GM23338 (cell line): Measurements from ENCODE around the gene CHCHD6. TPM values are rescaled to one million over a fixed set of nuclear protein-coding genes. Genes with fewer than 3 reads are reported as not detected.

Experiments
- ATAC-seq: fragments of 200-7000 bp; cut with Tn5 transposase; 3 replicates; pipeline ENCODE4 v1.9.1; 2020
- DNase-seq: peaks from one replicate; pipeline ENCODE4 v3.0.0-alpha.2; 2015; ENCODE audit warnings: low spot score
- H2AFZ ChIP-seq: fragments of 200-600 bp; sonication (generic); 2 replicates; pipeline ENCODE4 v1.8.0; 2016; ENCODE audit warnings: antibody characterized with exemption, mild to moderate bottlenecking, moderate library complexity
- H3F3A ChIP-seq: fragments of 200-600 bp; sonication (generic); replicated peaks from 2 replicates; pipeline ENCODE4 v1.8.0; 2017; ENCODE audit warnings: antibody characterized with exemption, mixed run types, low read depth
- H3K27ac ChIP-seq: fragments of 200-600 bp; sonication (generic); 2 replicates; pipeline ENCODE4 v1.6.1; 2016; ENCODE audit warnings: low read depth
- H3K27me3 ChIP-seq: fragments of 200-600 bp; sonication (generic); 2 replicates; pipeline ENCODE4 v1.8.0; 2016; ENCODE audit warnings: mild to moderate bottlenecking, mixed run types, moderate library complexity; ENCODE audit not compliant: insufficient read depth
- H3K36me3 ChIP-seq: fragments of 200-600 bp; sonication (generic); 2 replicates; pipeline ENCODE4 v1.8.0; 2016; ENCODE audit warnings: mild to moderate bottlenecking; ENCODE audit not compliant: insufficient read depth
- H3K4me1 ChIP-seq: fragments of 200-600 bp; sonication (generic); 2 replicates; pipeline ENCODE4 v1.8.0; 2016; ENCODE audit warnings: mild to moderate bottlenecking, moderate library complexity; ENCODE audit not compliant: insufficient read depth
- H3K4me2 ChIP-seq: fragments of 200-600 bp; sonication (generic); 2 replicates; pipeline ENCODE4 v1.7.1; 2017; ENCODE audit warnings: mixed run types
- H3K4me3 ChIP-seq: fragments of 200-600 bp; sonication (generic); 2 replicates; pipeline ENCODE4 v1.6.1; 2016; ENCODE audit warnings: mixed run types
- H3K79me2 ChIP-seq: fragments of 200-600 bp; sonication (generic); replicated peaks from 2 replicates; pipeline ENCODE4 v1.8.0; 2017; ENCODE audit warnings: mild to moderate bottlenecking; ENCODE audit not compliant: insufficient read depth
- H3K9me2 ChIP-seq: fragments of 200-600 bp; sonication (generic); 2 replicates; pipeline ENCODE4 v1.8.0; 2017; ENCODE audit not compliant: insufficient read depth
- H4K20me1 ChIP-seq: fragments of 200-600 bp; sonication (generic); replicated peaks from 2 replicates; pipeline ENCODE4 v1.8.0; 2017; ENCODE audit warnings: mild to moderate bottlenecking; ENCODE audit not compliant: insufficient read depth
- H3K27ac Mint-ChIP-seq: 2 replicates; pipeline ENCODE4 v1.8.0; 2020; ENCODE audit warnings: inconsistent platforms, mild to moderate bottlenecking, moderate library complexity, mixed read lengths
- H3K27me3 Mint-ChIP-seq: 3 replicates; pipeline ENCODE4 v1.8.0; 2022; ENCODE audit warnings: low read depth, mild to moderate bottlenecking, moderate library complexity, mixed read lengths, inconsistent platforms; ENCODE audit not compliant: insufficient read depth, poor library complexity
- H3K36me3 Mint-ChIP-seq: 3 replicates; pipeline ENCODE4 v1.8.0; 2021; ENCODE audit warnings: low read depth, mild to moderate bottlenecking, inconsistent platforms, moderate library complexity, mixed read lengths
- H3K4me1 Mint-ChIP-seq: 3 replicates; pipeline ENCODE4 v1.8.0; 2020; ENCODE audit warnings: mild to moderate bottlenecking, inconsistent platforms, mixed read lengths
- H3K4me3 Mint-ChIP-seq: 3 replicates; pipeline ENCODE4 v1.8.0; 2021; ENCODE audit warnings: moderate library complexity, mild to moderate bottlenecking, inconsistent platforms, mixed read lengths
- H3K9me3 Mint-ChIP-seq: 3 replicates; pipeline ENCODE4 v1.8.0; 2020; ENCODE audit warnings: moderate library complexity, mild to moderate bottlenecking, inconsistent platforms, mixed read lengths
- CREB1 ChIP-seq: fragments of 250-450 bp; sonication (Bioruptor Pico); IDR thresholded peaks from 2 replicates; pipeline ENCODE4 v1.5.0; 2020; ENCODE audit warnings: low read depth, mild to moderate bottlenecking, moderate library complexity
- CTCF ChIP-seq, 2 experiments: fragments of 200-600 bp in 1 of 2; sonication (generic) in 1 of 2; conservative IDR thresholded peaks; 2 replicates each; pipeline versions ENCODE4 v1.5.1 to v1.6.1; 2016 to 2017; ENCODE audit warnings: antibody characterized with exemption in 2 of 2, low read depth in 2 of 2, mild to moderate bottlenecking in 2 of 2, moderate library complexity in 1 of 2
- ETS1 ChIP-seq: IDR thresholded peaks from 2 replicates; pipeline ENCODE4 v1.6.1; 2016; ENCODE audit warnings: antibody characterized with exemption
- EZH2 ChIP-seq: fragments of 200-600 bp; sonication (generic); IDR thresholded peaks from one replicate; pipeline ENCODE4 v1.8.0; 2017; ENCODE audit warnings: antibody characterized with exemption, mild to moderate bottlenecking, low read depth; ENCODE audit not compliant: unreplicated experiment
- EZH2phosphoT487 ChIP-seq: fragments of 200-600 bp; sonication (generic); IDR thresholded peaks from one replicate; pipeline ENCODE4 v1.8.1; 2018; ENCODE audit warnings: antibody characterized with exemption; ENCODE audit not compliant: unreplicated experiment
- JUNB ChIP-seq: IDR thresholded peaks from one replicate; pipeline ENCODE4 v1.6.1; 2016; ENCODE audit warnings: antibody characterized with exemption; ENCODE audit not compliant: unreplicated experiment
- NANOG ChIP-seq: IDR thresholded peaks from 2 replicates; pipeline ENCODE4 v1.6.1; 2016; ENCODE audit warnings: antibody characterized with exemption, borderline replicate concordance
- POLR2AphosphoS5 ChIP-seq: IDR thresholded peaks from 2 replicates; pipeline ENCODE4 v1.6.1; 2016; ENCODE audit warnings: antibody characterized with exemption, low read depth
- REST ChIP-seq: IDR thresholded peaks from one replicate; pipeline ENCODE4 v1.6.1; 2018; ENCODE audit warnings: antibody characterized with exemption; ENCODE audit not compliant: unreplicated experiment
- STAT1 ChIP-seq: IDR thresholded peaks from one replicate; pipeline ENCODE4 v1.6.1; 2016; ENCODE audit warnings: antibody characterized with exemption; ENCODE audit not compliant: unreplicated experiment
- ZNF114 ChIP-seq: fragments of 250-450 bp; sonication (Bioruptor Pico); IDR thresholded peaks from 2 replicates; pipeline ENCODE4 v1.5.0; 2020; ENCODE audit warnings: mild to moderate bottlenecking, moderate library complexity
- ZNF331 ChIP-seq: fragments of 250-450 bp; sonication (Bioruptor Pico); IDR thresholded peaks from 2 replicates; pipeline ENCODE4 v1.5.0; 2020; ENCODE audit warnings: low read depth, mild to moderate bottlenecking, moderate library complexity
- polyA plus RNA-seq: library from polyadenylated mRNA; unstranded; fragments of >200 nt; fragmentation: Nextera tagmentation; extraction: Ambion mirVana; gene quantifications from 2 replicates; pipeline ENCODE4 v1.2.1, GENCODE V29; 2016
- total RNA-seq: library from RNA; depleted of rRNA; stranded (reverse); fragments of >200 nt; shearing (Covaris generic); gene quantifications from 2 replicates; pipeline ENCODE4 v1.2.3, GENCODE V29; 2014

CHCHD6 gene
- total and polyA plus RNA-seq, 2 experiments from 2014 or later, result 28.8 to 43.0 TPM

GRCh38 chr3:126827121-126827520 lies 123.1 kb downstream of the CHCHD6 start (continued):
- TF ChIP-seq NANOG, result no peak
- no peak for TF ChIP-seq CTCF (conservative IDR thresholded peaks at IDR 0.05; ENCODE audit: low read depth in 2 of 2)

GRCh38 chr3:126828306-126828705 lies 124.3 kb downstream of the CHCHD6 start:
- no peak overlapping the region for H2AFZ ChIP-seq
- H3K79me2 ChIP-seq, result peaks cover 4% of the 10 kb centered on the region; the same call in 1 of the 2 replicates
- H3K36me3 ChIP-seq, result no peaks in the 10 kb centered on the region
- no peak for DNase-seq
- H3K27ac ChIP-seq, result no peak overlapping the region
- H3K4me3 ChIP-seq, result no peak overlapping the region
- Mint-ChIP-seq H3K4me1 (no peaks in the 10 kb centered on the region), H3K27ac (no peak overlapping the region), H3K4me3 (no peak overlapping the region), H3K36me3 (no peaks in the 10 kb centered on the region), H3K27me3 (peaks cover 3% of the 10 kb centered on the region), H3K9me3 (no peaks in the 10 kb centered on the region)
- H3K4me1 ChIP-seq, result no peaks in the 10 kb centered on the region
- no peak for ATAC-seq
- H3F3A ChIP-seq, result no peaks in the 10 kb centered on the region
- H3K27me3 ChIP-seq, result no peaks in the 10 kb centered on the region
- H3K9me2 ChIP-seq, result no peaks in the 10 kb centered on the region
- H4K20me1 ChIP-seq, result peaks cover 4% of the 10 kb centered on the region; the same call in 1 of the 2 replicates
- no peak overlapping the region for H3K4me2 ChIP-seq
- no peak for TF ChIP-seq EZH2
- no peak for TF ChIP-seq NANOG
- TF ChIP-seq ZNF331, result no peak
- no peak for TF ChIP-seq STAT1
- TF ChIP-seq CTCF (conservative IDR thresholded peaks at IDR 0.05; ENCODE audit: low read depth in 2 of 2), result no peak
- no peak for TF ChIP-seq JUNB
- TF ChIP-seq EZH2phosphoT487, result no peak
- TF ChIP-seq POLR2AphosphoS5, result no peak
- TF ChIP-seq ETS1, result no peak
- TF ChIP-seq CREB1 (CRISPR knock-in tag), result no peak
- TF ChIP-seq ZNF114 (CRISPR knock-in tag), result no peak
- no peak for TF ChIP-seq REST
